Chondrocyte (in vitro differentiated cells): Measurements from ENCODE around the gene CHSY1. TPM values are rescaled to one million over a fixed set of nuclear protein-coding genes. Genes with fewer than 3 reads are reported as not detected.

ENCODE experiments used
- DNase-seq: peaks from one replicate; pipeline ENCODE4 v3.0.0; 2021; ENCODE audit warnings: mixed read lengths, low spot score
- H3K27ac Mint-ChIP-seq: one replicate; pipeline ENCODE4 v1.8.0; 2021; ENCODE audit warnings: mild to moderate bottlenecking, moderate library complexity, mixed read lengths; ENCODE audit not compliant: unreplicated experiment
- H3K27me3 Mint-ChIP-seq: 2 replicates; pipeline ENCODE4 v1.8.0; 2021; ENCODE audit warnings: low read depth, mixed read lengths
- H3K36me3 Mint-ChIP-seq: 2 replicates; pipeline ENCODE4 v1.8.0; 2021; ENCODE audit warnings: low read depth, mixed read lengths
- H3K4me1 Mint-ChIP-seq: 2 replicates; pipeline ENCODE4 v1.8.0; 2021; ENCODE audit warnings: low read depth, mild to moderate bottlenecking, mixed read lengths
- H3K4me3 Mint-ChIP-seq: one replicate; pipeline ENCODE4 v1.8.0; 2021; ENCODE audit warnings: mild to moderate bottlenecking, moderate library complexity, mixed read lengths; ENCODE audit not compliant: unreplicated experiment
- H3K9me3 Mint-ChIP-seq: 2 replicates; pipeline ENCODE4 v1.8.0; 2021; ENCODE audit warnings: low read depth, mixed read lengths
- total RNA-seq: library from RNA; stranded (reverse); gene quantifications from 3 replicates; pipeline ENCODE4 v1.2.1, GENCODE V29; 2021
- TF ChIP-seq, protein P1 (sequence below): fragments of 200-600 bp; sonication (generic); IDR thresholded peaks from 2 replicates; pipeline ENCODE4 v1.5.0; 2021; ENCODE audit warnings: antibody characterized with exemption, mild to moderate bottlenecking, moderate library complexity

CHSY1 gene
- total RNA-seq, 1 donor from 2014 or later, result 60.9 TPM

GRCh38 chr15:101190092-101190595, 61.7 kb downstream of the CHSY1 start:
- Mint-ChIP-seq H3K4me1 (peaks cover 69% of the 10 kb centered on the region), H3K4me3 (peak overlapping the region; percentile 20), H3K9me3 (no peaks in the 10 kb centered on the region), H3K27me3 (no peaks in the 10 kb centered on the region), H3K27ac (peak overlapping the region; percentile 92), H3K36me3 (no peaks in the 10 kb centered on the region)
- DNase-seq, result no peak
- TF ChIP-seq, protein P1, sequence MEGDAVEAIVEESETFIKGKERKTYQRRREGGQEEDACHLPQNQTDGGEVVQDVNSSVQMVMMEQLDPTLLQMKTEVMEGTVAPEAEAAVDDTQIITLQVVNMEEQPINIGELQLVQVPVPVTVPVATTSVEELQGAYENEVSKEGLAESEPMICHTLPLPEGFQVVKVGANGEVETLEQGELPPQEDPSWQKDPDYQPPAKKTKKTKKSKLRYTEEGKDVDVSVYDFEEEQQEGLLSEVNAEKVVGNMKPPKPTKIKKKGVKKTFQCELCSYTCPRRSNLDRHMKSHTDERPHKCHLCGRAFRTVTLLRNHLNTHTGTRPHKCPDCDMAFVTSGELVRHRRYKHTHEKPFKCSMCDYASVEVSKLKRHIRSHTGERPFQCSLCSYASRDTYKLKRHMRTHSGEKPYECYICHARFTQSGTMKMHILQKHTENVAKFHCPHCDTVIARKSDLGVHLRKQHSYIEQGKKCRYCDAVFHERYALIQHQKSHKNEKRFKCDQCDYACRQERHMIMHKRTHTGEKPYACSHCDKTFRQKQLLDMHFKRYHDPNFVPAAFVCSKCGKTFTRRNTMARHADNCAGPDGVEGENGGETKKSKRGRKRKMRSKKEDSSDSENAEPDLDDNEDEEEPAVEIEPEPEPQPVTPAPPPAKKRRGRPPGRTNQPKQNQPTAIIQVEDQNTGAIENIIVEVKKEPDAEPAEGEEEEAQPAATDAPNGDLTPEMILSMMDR, result no peak

DNA sequence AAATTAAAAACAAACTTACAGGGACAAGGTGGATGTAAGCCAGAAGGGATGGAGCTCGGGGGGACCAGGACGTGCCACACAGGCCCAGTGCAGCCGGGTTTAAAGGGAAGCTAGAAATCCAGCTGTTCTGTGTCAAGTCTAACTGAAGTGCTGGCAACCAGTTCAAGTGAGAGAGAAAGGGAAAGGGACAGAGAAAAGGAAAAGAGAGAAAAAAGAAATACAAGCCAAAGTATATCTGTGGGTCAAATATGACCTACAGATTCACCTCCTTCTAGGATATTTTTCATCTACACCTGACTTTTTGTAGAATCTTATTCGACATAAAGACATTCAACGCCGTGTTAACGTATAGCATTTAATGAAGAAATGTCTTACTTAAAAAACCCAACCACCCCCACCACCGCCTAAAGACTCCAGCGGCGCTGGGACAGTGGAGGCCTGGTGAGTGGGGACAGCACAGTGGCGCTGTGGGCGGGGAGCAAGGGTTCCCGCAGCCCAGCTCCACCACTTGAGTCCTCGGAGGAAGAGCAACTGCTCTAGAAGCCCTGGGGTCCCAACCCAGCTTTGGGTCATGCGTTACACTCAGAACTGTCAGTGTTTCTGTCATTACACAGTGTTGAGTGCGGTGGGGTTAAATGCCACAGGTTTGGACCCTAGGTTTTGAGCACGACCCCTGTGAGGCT, 62.3 kb downstream of the CHSY1 start:
- TF ChIP-seq, protein P1, result no peak
- no peaks in the 10 kb centered on the region for H3K27me3 Mint-ChIP-seq
- no peaks in the 10 kb centered on the region for H3K9me3 Mint-ChIP-seq
- peaks cover 66% of the 10 kb centered on the region for H3K4me1 Mint-ChIP-seq
- no peaks in the 10 kb centered on the region for H3K36me3 Mint-ChIP-seq
- peak overlapping the region; percentile 40 for H3K4me3 Mint-ChIP-seq
- H3K27ac Mint-ChIP-seq, result peak overlapping the region; percentile 92
- no peak for DNase-seq

DNA sequence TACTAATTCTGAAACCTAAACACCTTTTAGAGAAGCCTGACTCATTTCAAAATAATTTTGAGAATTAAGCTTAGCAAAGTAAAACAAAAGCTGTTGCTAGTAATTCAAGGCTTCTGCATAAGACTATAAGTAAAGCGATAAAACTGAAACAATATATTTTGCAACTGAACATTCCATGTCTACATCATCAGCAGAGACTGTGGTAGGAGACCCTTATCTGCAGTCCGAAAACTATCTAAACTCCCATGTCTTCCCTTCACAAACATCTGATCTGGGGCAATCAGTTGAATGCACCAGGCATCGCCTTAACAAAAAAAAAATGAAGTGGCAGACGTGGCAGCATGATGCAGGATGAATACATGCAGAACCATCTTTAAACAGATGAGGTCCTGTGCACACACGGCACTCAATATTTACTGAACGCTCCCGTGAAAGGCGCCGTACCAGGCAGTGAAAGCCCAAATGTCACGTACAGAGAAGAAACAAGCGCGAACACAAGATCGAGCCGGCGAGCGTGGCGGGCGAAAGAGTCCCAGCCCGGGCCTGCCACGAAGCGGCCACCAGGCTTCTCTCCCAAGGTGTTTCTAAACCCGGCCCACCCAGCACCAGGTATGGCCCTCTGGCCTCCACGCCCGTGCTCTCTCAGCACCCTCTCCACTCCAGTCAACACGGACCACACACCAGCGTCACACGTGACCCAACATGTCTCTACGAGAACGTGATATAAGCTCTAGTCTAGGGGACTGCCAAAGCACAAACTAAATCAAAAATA, 63.0 kb downstream of the CHSY1 start:
- Mint-ChIP-seq H3K27ac (peak overlapping the region; percentile 92), H3K4me1 (peaks cover 64% of the 10 kb centered on the region), H3K36me3 (no peaks in the 10 kb centered on the region), H3K4me3 (peak overlapping the region; percentile 58), H3K27me3 (no peaks in the 10 kb centered on the region), H3K9me3 (no peaks in the 10 kb centered on the region)
- TF ChIP-seq, protein P1, result no peak
- no peak for DNase-seq

- peak overlapping the region; percentile 58 for H3K4me3 Mint-ChIP-seq
- H3K4me1 Mint-ChIP-seq, result peaks cover 70% of the 10 kb centered on the region
- H3K36me3 Mint-ChIP-seq, result no peaks in the 10 kb centered on the region
Measured at GRCh38 chr15:101187820-101188636, 63.8 kb downstream of the CHSY1 start.

More at GRCh38 chr15:101187820-101188636, 63.8 kb downstream of the CHSY1 start:
- H3K27ac Mint-ChIP-seq, result peak overlapping the region; percentile 92
- TF ChIP-seq, protein P1, result no peak
- H3K9me3 Mint-ChIP-seq, result no peaks in the 10 kb centered on the region
- no peak for DNase-seq
- H3K27me3 Mint-ChIP-seq, result no peaks in the 10 kb centered on the region
